Nephron (organoid): ENCODE data around the gene SIGLEC14.
A peak's percentile ranks its signal among the peaks of the same experiment; 100 is the strongest.
"Not testable (repeated sequence)": the region's sequence is repeated elsewhere in the genome, so short reads cannot be mapped to it uniquely, and the experiment has no call there.

Source experiments
- H3K27ac Mint-ChIP-seq, 3 experiments: 2 replicates each; pipeline ENCODE4 v1.8.0; 2020; ENCODE audit warnings: mixed read lengths in 3 of 3, mild to moderate bottlenecking in 2 of 3, moderate library complexity in 1 of 3
- H3K27me3 Mint-ChIP-seq: 2 replicates; pipeline ENCODE4 v1.8.0; 2021; ENCODE audit warnings: low read depth, mild to moderate bottlenecking, moderate library complexity, mixed read lengths
- H3K36me3 Mint-ChIP-seq: 2 replicates; pipeline ENCODE4 v1.8.0; 2020; ENCODE audit warnings: low read depth, mixed read lengths
- H3K4me1 Mint-ChIP-seq: 2 replicates; pipeline ENCODE4 v1.8.0; 2020; ENCODE audit warnings: mixed read lengths
- H3K4me3 Mint-ChIP-seq, 3 experiments: 2 replicates each; pipeline ENCODE4 v1.8.0; 2020; ENCODE audit warnings: mild to moderate bottlenecking in 3 of 3, mixed read lengths in 3 of 3, moderate library complexity in 2 of 3
- H3K9me3 Mint-ChIP-seq: 2 replicates; pipeline ENCODE4 v1.8.0; 2020; ENCODE audit warnings: mixed read lengths
- CTCF ChIP-seq, 3 experiments: fragments of 200-600 bp; sonication (generic); IDR thresholded peaks; one replicate each; pipeline ENCODE4 v1.5.0; 2021; ENCODE audit warnings: antibody characterized with exemption in 3 of 3; ENCODE audit not compliant: unreplicated experiment in 3 of 3

Gene SIGLEC14

GRCh38 chr19:51646730-51647129 lies at the start of gene SIGLEC14:
Gene SIGLEC14 (minus strand): TSS chr19:51646825. CDS start chr19:51646759, 66 bp downstream.
- H3K27me3 Mint-ChIP-seq, result peaks cover 27% of the 10 kb centered on the region
- not testable (repeated sequence) for H3K27ac Mint-ChIP-seq, H3K4me3 Mint-ChIP-seq, H3K4me1 Mint-ChIP-seq, H3K9me3 Mint-ChIP-seq, H3K36me3 Mint-ChIP-seq

GRCh38 chr19:51695702-51696315 lies 49.2 kb upstream of the SIGLEC14 start:
- no peak for TF ChIP-seq CTCF (IDR thresholded peaks at IDR 0.05; ENCODE audit: unreplicated experiment in 3 of 3)
- Mint-ChIP-seq H3K4me1 (peaks cover 47% of the 10 kb centered on the region), H3K27ac (no peak overlapping the region), H3K27me3 (no peaks in the 10 kb centered on the region), H3K36me3 (peaks cover 89% of the 10 kb centered on the region), H3K4me3 (peak overlapping the region in 1 of 3 experiments; percentile 8), H3K9me3 (no peaks in the 10 kb centered on the region)

GRCh38 chr19:51695088-51695487 lies 48.5 kb upstream of the SIGLEC14 start:
- Mint-ChIP-seq H3K4me1 (peaks cover 41% of the 10 kb centered on the region), H3K36me3 (peaks cover 82% of the 10 kb centered on the region), H3K27me3 (no peaks in the 10 kb centered on the region), H3K27ac (peak overlapping the region in 2 of 3 experiments; percentile 35 to 92), H3K9me3 (no peaks in the 10 kb centered on the region), H3K4me3 (peak overlapping the region in 2 of 3 experiments; percentile 18 to 84)
- no peak for TF ChIP-seq CTCF (IDR thresholded peaks at IDR 0.05; ENCODE audit: unreplicated experiment in 3 of 3)

- Mint-ChIP-seq H3K9me3 (no peaks in the 10 kb centered on the region), H3K36me3 (peaks cover 76% of the 10 kb centered on the region), H3K4me1 (peaks cover 41% of the 10 kb centered on the region), H3K27ac (peak overlapping the region; percentile 51 to 95 (median 92)), H3K27me3 (no peaks in the 10 kb centered on the region), H3K4me3 (peak overlapping the region; percentile 84 to 97 (median 86))
- TF ChIP-seq CTCF (IDR thresholded peaks at IDR 0.05; ENCODE audit: unreplicated experiment in 3 of 3), result no peak
These were observed 47.9 kb upstream of the SIGLEC14 start for GRCh38 chr19:51694318-51695085.

GRCh38 chr19:51693819-51694218 lies 47.2 kb upstream of the SIGLEC14 start:
- H3K27ac Mint-ChIP-seq, result peak overlapping the region; percentile 51 to 95 (median 92)
- H3K27me3 Mint-ChIP-seq, result no peaks in the 10 kb centered on the region
- TF ChIP-seq CTCF (IDR thresholded peaks at IDR 0.05; ENCODE audit: unreplicated experiment in 3 of 3), result no peak
- no peaks in the 10 kb centered on the region for H3K9me3 Mint-ChIP-seq
- peaks cover 72% of the 10 kb centered on the region for H3K36me3 Mint-ChIP-seq
- peak overlapping the region; percentile 84 to 97 (median 86) for H3K4me3 Mint-ChIP-seq
- H3K4me1 Mint-ChIP-seq, result peaks cover 41% of the 10 kb centered on the region

GRCh38 chr19:51693260-51693659 lies 46.6 kb upstream of the SIGLEC14 start, which contains the start of gene SPACA6:
Gene SPACA6 (plus strand): TSS chr19:51693330. CDS start chr19:51693527, 197 bp downstream.
- H3K27me3 Mint-ChIP-seq, result no peaks in the 10 kb centered on the region
- H3K36me3 Mint-ChIP-seq, result peaks cover 66% of the 10 kb centered on the region
- peak within 1 kb of the TSS; percentile 92 to 100 (median 98) for H3K27ac Mint-ChIP-seq
- peaks cover 43% of the 10 kb centered on the region for H3K4me1 Mint-ChIP-seq
- H3K4me3 Mint-ChIP-seq, result peak within 1 kb of the TSS; percentile 94 to 97 (median 95)
- H3K9me3 Mint-ChIP-seq, result no peaks in the 10 kb centered on the region
- TF ChIP-seq CTCF (IDR thresholded peaks at IDR 0.05; ENCODE audit: unreplicated experiment in 3 of 3), result no peak
